GM21526 (cell line): ENCODE results near the gene ZNF41.

Source experiments
- ATAC-seq: cut with Tn5 transposase; IDR thresholded peaks from one replicate; pipeline ENCODE4 v1.9.1; 2021; ENCODE audit warnings: moderate library complexity; ENCODE audit not compliant: unreplicated experiment, low FRiP score

ZNF41 gene

DNA sequence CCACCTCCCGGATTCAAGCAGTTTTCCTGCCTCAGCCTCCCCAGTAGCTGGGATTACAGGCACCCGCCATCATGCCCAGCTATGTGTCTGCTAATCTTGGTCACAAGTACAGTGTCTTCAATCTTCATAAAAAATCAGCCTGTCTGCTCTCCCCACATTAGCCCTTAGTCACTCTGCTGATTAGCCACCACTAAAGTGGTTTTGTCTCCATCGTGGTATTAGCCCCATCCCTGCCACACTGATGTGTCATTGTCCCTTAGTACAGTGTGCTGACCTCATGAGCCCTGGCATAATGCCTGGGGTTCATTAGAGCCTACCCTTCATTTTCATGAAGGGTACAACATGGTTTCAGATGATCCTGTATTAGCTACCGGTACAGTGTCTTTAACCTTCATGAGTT, 62.8 kb downstream of the ZNF41 start:
- ATAC-seq: no peak

DNA sequence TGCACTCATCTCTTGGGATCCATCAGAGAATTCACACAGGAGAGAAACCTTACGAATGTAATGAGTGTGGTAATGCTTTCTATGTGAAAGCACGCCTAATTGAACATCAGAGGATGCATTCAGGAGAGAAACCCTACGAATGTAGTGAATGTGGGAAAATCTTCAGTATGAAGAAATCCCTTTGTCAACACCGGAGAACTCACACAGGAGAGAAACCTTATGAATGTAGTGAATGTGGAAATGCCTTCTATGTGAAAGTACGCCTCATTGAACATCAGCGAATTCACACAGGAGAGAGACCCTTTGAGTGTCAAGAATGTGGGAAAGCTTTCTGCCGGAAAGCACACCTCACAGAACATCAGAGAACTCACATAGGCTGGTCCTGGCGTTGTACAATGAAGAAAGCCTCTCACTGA, 69.8 kb downstream of the ZNF41 start:
- ATAC-seq: no peak
